ENCODE measurements around the gene C1QTNF9B.

- TF ChIP-seq EZH2phosphoT487 (conservative IDR thresholded peaks at IDR 0.05; ENCODE audit: low read length), result no peak
- no peak for TF ChIP-seq CTCF (IDR thresholded peaks at IDR 0.05; ENCODE audit: insufficient read depth, low read length, poor library complexity, severe bottlenecking)
These were observed 6.6 kb upstream of the C1QTNF9B start for GRCh38 chr13:23903906-23904280.
